ENCODE data around the gene RSPH10B. TPM values are rescaled to one million over a fixed set of nuclear protein-coding genes. Genes with fewer than 3 reads are reported as not detected.
"Not testable (repeated sequence)": the region's sequence is repeated elsewhere in the genome, so short reads cannot be mapped to it uniquely, and the experiment has no call there.

RSPH10B gene
- total and polyA plus RNA-seq, 2 donors (not counting 1 experiment from before 2014, with no cell fraction given), result 0.07 to 0.20 TPM

- H3K27me3 Mint-ChIP-seq; H3K9me3 ChIP-seq (ENCODE audit: control extremely low read depth in 1 of 3, control insufficient read depth in 2 of 3, insufficient read depth in 1 of 3, low read length in 2 of 3); H3K27me3 ChIP-seq (replicated peaks in 1 of 4; ENCODE audit: control extremely low read depth in 1 of 4, control insufficient read depth in 3 of 4, insufficient read depth in 4 of 4, low read length in 3 of 4); H3K4me2 ChIP-seq (replicated peaks; ENCODE audit: low read depth, low read length, poor library complexity, severe bottlenecking); H3K27ac ChIP-seq (ENCODE audit: low read length in 2 of 2); POLR2A ChIA-PET; H3K4me1 ChIP-seq (ENCODE audit: control insufficient read depth in 2 of 2, insufficient read depth in 2 of 2, low read length in 2 of 2); ATAC-seq (ENCODE audit: low read depth); H4K20me1 ChIP-seq (ENCODE audit: control insufficient read depth, insufficient read depth, low read length, poor library complexity, severe bottlenecking); H3K4me1 Mint-ChIP-seq; H3K79me2 ChIP-seq (ENCODE audit: control insufficient read depth, insufficient read depth, low read length); H3K36me3 ChIP-seq (replicated peaks in 1 of 2; ENCODE audit: control extremely low read depth in 1 of 2, control insufficient read depth in 1 of 2, extremely low read depth in 1 of 2, insufficient read depth in 2 of 2, low read length in 1 of 2); intact Hi-C loops (cut with micrococcal nuclease); CTCF ChIA-PET; H3K9me3 Mint-ChIP-seq (ENCODE audit: insufficient read depth); DNase-seq; H2AFZ ChIP-seq (ENCODE audit: insufficient read depth, low read depth, low read length, poor library complexity, severe bottlenecking); H3K4me3 ChIP-seq (ENCODE audit: control extremely low read depth in 1 of 5, extremely low read depth in 1 of 5, insufficient read depth in 1 of 5, low read depth in 2 of 5, low read length in 4 of 5); H3K9ac ChIP-seq (ENCODE audit: low read length): not testable (repeated sequence)
- peak overlapping the region; percentile 71 for H3K27ac Mint-ChIP-seq
- peak overlapping the region; percentile 76 for H3K4me3 Mint-ChIP-seq
- WGBS (ENCODE audit: insufficient coverage), result 100% methylated on average over 1 of the region's 13 CpGs
These were observed 73.0 kb downstream of the RSPH10B start for GRCh38 chr7:5897369-5897919.

GRCh38 chr7:5892498-5892897, 78.0 kb downstream of the RSPH10B start:
- no peaks in the 10 kb centered on the region for H3K9me3 ChIP-seq (ENCODE audit: control extremely low read depth in 1 of 3, control insufficient read depth in 2 of 3, insufficient read depth in 1 of 3, low read length in 2 of 3)
- DNase-seq (no peak), ATAC-seq (ENCODE audit: low read depth) (no peak)
- no peak overlapping the region for H3K4me2 ChIP-seq (replicated peaks; ENCODE audit: low read depth, low read length, poor library complexity, severe bottlenecking)
- H3K4me1 ChIP-seq (ENCODE audit: control insufficient read depth in 2 of 2, insufficient read depth in 2 of 2, low read length in 2 of 2), result no peaks in the 10 kb centered on the region
- no peaks in the 10 kb centered on the region for H3K36me3 ChIP-seq (replicated peaks in 1 of 2; ENCODE audit: control extremely low read depth in 1 of 2, control insufficient read depth in 1 of 2, extremely low read depth in 1 of 2, insufficient read depth in 2 of 2, low read length in 1 of 2)
- H3K9ac ChIP-seq (ENCODE audit: low read length), result no peak overlapping the region
- ChIA-PET CTCF (no interaction called here), POLR2A (no interaction called here)
- Mint-ChIP-seq H3K4me1 (no peaks in the 10 kb centered on the region), H3K27me3 (no peaks in the 10 kb centered on the region), H3K4me3 (no peak overlapping the region), H3K27ac (no peak overlapping the region), H3K9me3 (ENCODE audit: insufficient read depth) (no peaks in the 10 kb centered on the region)
- no peak overlapping the region for H3K4me3 ChIP-seq (ENCODE audit: control extremely low read depth in 1 of 5, extremely low read depth in 1 of 5, insufficient read depth in 1 of 5, low read depth in 2 of 5, low read length in 4 of 5)
- no peaks in the 10 kb centered on the region for H4K20me1 ChIP-seq (ENCODE audit: control insufficient read depth, insufficient read depth, low read length, poor library complexity, severe bottlenecking)
- H2AFZ ChIP-seq (ENCODE audit: insufficient read depth, low read depth, low read length, poor library complexity, severe bottlenecking), result no peak overlapping the region
- WGBS (ENCODE audit: insufficient coverage), result 97% methylated on average over 7 of the region's 9 CpGs
- intact Hi-C loops (cut with micrococcal nuclease), result no loop called here
- H3K27me3 ChIP-seq (replicated peaks in 1 of 4; ENCODE audit: control extremely low read depth in 1 of 4, control insufficient read depth in 3 of 4, insufficient read depth in 4 of 4, low read length in 3 of 4), result no peaks in the 10 kb centered on the region
- no peak overlapping the region for H3K27ac ChIP-seq (ENCODE audit: low read length in 2 of 2)
- TF ChIP-seq EZH2 (IDR thresholded peaks at IDR 0.05; ENCODE audit: borderline replicate concordance, insufficient read depth, low read depth, low read length, poor library complexity, severe bottlenecking) (no peak), CTCF (IDR thresholded peaks at IDR 0.05) (no peak)
- no peaks in the 10 kb centered on the region for H3K79me2 ChIP-seq (ENCODE audit: control insufficient read depth, insufficient read depth, low read length)

GRCh38 chr7:5890244-5890643, 80.2 kb downstream of the RSPH10B start:
- H3K36me3 ChIP-seq (replicated peaks in 1 of 2; ENCODE audit: control extremely low read depth in 1 of 2, control insufficient read depth in 1 of 2, extremely low read depth in 1 of 2, insufficient read depth in 2 of 2, low read length in 1 of 2); H3K9me3 Mint-ChIP-seq (ENCODE audit: insufficient read depth); H3K27ac Mint-ChIP-seq; ATAC-seq (ENCODE audit: low read depth); H2AFZ ChIP-seq (ENCODE audit: insufficient read depth, low read depth, low read length, poor library complexity, severe bottlenecking); H3K27me3 Mint-ChIP-seq; H3K79me2 ChIP-seq (ENCODE audit: control insufficient read depth, insufficient read depth, low read length); H3K9ac ChIP-seq (ENCODE audit: low read length); POLR2A ChIA-PET; H3K4me1 Mint-ChIP-seq; H3K9me3 ChIP-seq (ENCODE audit: control extremely low read depth in 1 of 3, control insufficient read depth in 2 of 3, insufficient read depth in 1 of 3, low read length in 2 of 3); DNase-seq; H3K4me2 ChIP-seq (replicated peaks; ENCODE audit: low read depth, low read length, poor library complexity, severe bottlenecking); H4K20me1 ChIP-seq (ENCODE audit: control insufficient read depth, insufficient read depth, low read length, poor library complexity, severe bottlenecking); H3K4me1 ChIP-seq (ENCODE audit: control insufficient read depth in 2 of 2, insufficient read depth in 2 of 2, low read length in 2 of 2); H3K27ac ChIP-seq (ENCODE audit: low read length in 2 of 2); H3K4me3 ChIP-seq (ENCODE audit: control extremely low read depth in 1 of 5, extremely low read depth in 1 of 5, insufficient read depth in 1 of 5, low read depth in 2 of 5, low read length in 4 of 5); H3K4me3 Mint-ChIP-seq; intact Hi-C loops (cut with micrococcal nuclease); CTCF ChIA-PET; H3K27me3 ChIP-seq (replicated peaks in 1 of 4; ENCODE audit: control extremely low read depth in 1 of 4, control insufficient read depth in 3 of 4, insufficient read depth in 4 of 4, low read length in 3 of 4): not testable (repeated sequence)
- no CpG with 5 or more reads among the region's 2 CpGs for WGBS (ENCODE audit: insufficient coverage)

Measured in B cell (primary cell).